ENCODE measurements around the gene THAP8. TPM values are rescaled to one million over a fixed set of nuclear protein-coding genes. Genes with fewer than 3 reads are reported as not detected.

THAP8 gene
- total and polyA plus RNA-seq, 10 of the 15 experiments (the other 5 are each of a cell fraction or from before 2014, with no cell fraction given): 0.24 to 4.4 (median 2.6) TPM

GRCh38 chr19:36054119-36054732 is at the start of gene THAP8 (continued):
- no peak for TF ChIP-seq GABPA (IDR thresholded peaks at IDR 0.05; ENCODE audit: low read depth)
- TF ChIP-seq TBL1XR1 (IDR thresholded peaks at IDR 0.05; ENCODE audit: low read depth, low read length): no peak
- peak; percentile 62 for TF ChIP-seq SP1 (IDR thresholded peaks at IDR 0.05; ENCODE audit: low read depth, low read length)
- TF ChIP-seq ELK1 (IDR thresholded peaks at IDR 0.05; ENCODE audit: low read depth, low read length): no peak
- 0 out of 2 replicates have a peak, but pooled peaks have one; percentile 7 for TF ChIP-seq REST (IDR thresholded peaks at IDR 0.05; ENCODE audit: low read depth, low read length)
- TF ChIP-seq RFX5 (IDR thresholded peaks at IDR 0.05; ENCODE audit: low read depth, low read length): no peak
- no peak for TF ChIP-seq RBBP5 (conservative IDR thresholded peaks at IDR 0.05)
- TF ChIP-seq RUNX3 (IDR thresholded peaks at IDR 0.05; ENCODE audit: low read length): no peak
- TF ChIP-seq, protein P1, sequence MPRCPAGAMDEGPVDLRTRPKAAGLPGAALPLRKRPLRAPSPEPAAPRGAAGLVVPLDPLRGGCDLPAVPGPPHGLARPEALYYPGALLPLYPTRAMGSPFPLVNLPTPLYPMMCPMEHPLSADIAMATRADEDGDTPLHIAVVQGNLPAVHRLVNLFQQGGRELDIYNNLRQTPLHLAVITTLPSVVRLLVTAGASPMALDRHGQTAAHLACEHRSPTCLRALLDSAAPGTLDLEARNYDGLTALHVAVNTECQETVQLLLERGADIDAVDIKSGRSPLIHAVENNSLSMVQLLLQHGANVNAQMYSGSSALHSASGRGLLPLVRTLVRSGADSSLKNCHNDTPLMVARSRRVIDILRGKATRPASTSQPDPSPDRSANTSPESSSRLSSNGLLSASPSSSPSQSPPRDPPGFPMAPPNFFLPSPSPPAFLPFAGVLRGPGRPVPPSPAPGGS (IDR thresholded peaks at IDR 0.05; ENCODE audit: borderline replicate concordance, insufficient read depth, low read depth, low read length, poor library complexity, severe bottlenecking): no peak
- TF ChIP-seq BHLHE40 (IDR thresholded peaks at IDR 0.05; ENCODE audit: borderline replicate concordance in 1 of 2, low read depth in 2 of 2, low read length in 1 of 2): peak; percentile 99 to 100
- peak; percentile 69 for TF ChIP-seq MEF2B (IDR thresholded peaks at IDR 0.05; ENCODE audit: partially characterized antibody, poor library complexity, severe bottlenecking)
- TF ChIP-seq PBX3 (IDR thresholded peaks at IDR 0.05; ENCODE audit: insufficient replicate concordance, low read depth, low read length): peak; percentile 66
- TF ChIP-seq RAD21 (IDR thresholded peaks at IDR 0.05; ENCODE audit: insufficient read depth, low read depth, low read length): no peak
- TF ChIP-seq, protein P2, sequence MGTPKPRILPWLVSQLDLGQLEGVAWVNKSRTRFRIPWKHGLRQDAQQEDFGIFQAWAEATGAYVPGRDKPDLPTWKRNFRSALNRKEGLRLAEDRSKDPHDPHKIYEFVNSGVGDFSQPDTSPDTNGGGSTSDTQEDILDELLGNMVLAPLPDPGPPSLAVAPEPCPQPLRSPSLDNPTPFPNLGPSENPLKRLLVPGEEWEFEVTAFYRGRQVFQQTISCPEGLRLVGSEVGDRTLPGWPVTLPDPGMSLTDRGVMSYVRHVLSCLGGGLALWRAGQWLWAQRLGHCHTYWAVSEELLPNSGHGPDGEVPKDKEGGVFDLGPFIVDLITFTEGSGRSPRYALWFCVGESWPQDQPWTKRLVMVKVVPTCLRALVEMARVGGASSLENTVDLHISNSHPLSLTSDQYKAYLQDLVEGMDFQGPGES (IDR thresholded peaks at IDR 0.05): peak; percentile 12; the same call in 1 of the 2 replicates
- TF ChIP-seq, protein P3, sequence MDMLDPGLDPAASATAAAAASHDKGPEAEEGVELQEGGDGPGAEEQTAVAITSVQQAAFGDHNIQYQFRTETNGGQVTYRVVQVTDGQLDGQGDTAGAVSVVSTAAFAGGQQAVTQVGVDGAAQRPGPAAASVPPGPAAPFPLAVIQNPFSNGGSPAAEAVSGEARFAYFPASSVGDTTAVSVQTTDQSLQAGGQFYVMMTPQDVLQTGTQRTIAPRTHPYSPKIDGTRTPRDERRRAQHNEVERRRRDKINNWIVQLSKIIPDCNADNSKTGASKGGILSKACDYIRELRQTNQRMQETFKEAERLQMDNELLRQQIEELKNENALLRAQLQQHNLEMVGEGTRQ (IDR thresholded peaks at IDR 0.05; ENCODE audit: borderline replicate concordance, low read depth, low read length): peak; percentile 98
- no peak for TF ChIP-seq ZNF207 (IDR thresholded peaks at IDR 0.05; ENCODE audit: borderline replicate concordance)
- 0 out of 2 replicates have a peak, but pooled peaks have one; percentile 49 for TF ChIP-seq TARDBP (IDR thresholded peaks at IDR 0.05; ENCODE audit: borderline replicate concordance)
- TF ChIP-seq ETV6 (conservative IDR thresholded peaks at IDR 0.05 in 1 of 2, IDR thresholded peaks at IDR 0.05 in 1 of 2; ENCODE audit: borderline replicate concordance in 1 of 2, low read depth in 1 of 2): no peak
- TF ChIP-seq POLR2A (IDR thresholded peaks at IDR 0.05; ENCODE audit: low read depth, low read length): peak; percentile 84
